ENCODE measurements around the gene TRAF6.
"Not testable (repeated sequence)": the region's sequence is repeated elsewhere in the genome, so short reads cannot be mapped to it uniquely, and the experiment has no call there.

The TRAF6 gene

GRCh38 chr11:36492724-36493304 is 17.3 kb downstream of the TRAF6 start:
- DNase-seq: peak; percentile 49

GRCh38 chr11:36490026-36490806 is 19.9 kb downstream of the TRAF6 start:
- DNase-seq: no peak

GRCh38 chr11:36488096-36488495 is 22.0 kb downstream of the TRAF6 start:
- no peak for DNase-seq

- no peak for DNase-seq
Observed at GRCh38 chr11:36487619-36488018, 22.5 kb downstream of the TRAF6 start.

- no peak for DNase-seq
Observed at GRCh38 chr11:36485298-36486002, 24.6 kb downstream of the TRAF6 start.

- not testable (repeated sequence) for DNase-seq
Observed at GRCh38 chr11:36483042-36483441, 27.0 kb downstream of the TRAF6 start.

- DNase-seq: no peak
Observed at GRCh38 chr11:36480833-36481232, 29.2 kb downstream of the TRAF6 start.

- DNase-seq: peak; percentile 68
Observed at GRCh38 chr11:36478700-36479329, 31.3 kb downstream of the TRAF6 start.

- DNase-seq: peak; percentile 42
Observed at GRCh38 chr11:36475192-36475591, 34.9 kb downstream of the TRAF6 start.

GRCh38 chr11:36471577-36471976 is 38.5 kb downstream of the TRAF6 start:
- no peak for DNase-seq

GRCh38 chr11:36469881-36470802 is 39.9 kb downstream of the TRAF6 start:
- peak; percentile 87 for DNase-seq

- DNase-seq: peak; percentile 53
Observed at GRCh38 chr11:36469063-36469462, 41.0 kb downstream of the TRAF6 start.

- DNase-seq: no peak
Observed at GRCh38 chr11:36467916-36468315, 42.2 kb downstream of the TRAF6 start.

GRCh38 chr11:36467012-36467411 is 43.1 kb downstream of the TRAF6 start:
- DNase-seq: no peak

- peak; percentile 69 for DNase-seq
Observed at GRCh38 chr11:36465449-36466163, 44.5 kb downstream of the TRAF6 start.

GRCh38 chr11:36464720-36465119 is 45.4 kb downstream of the TRAF6 start:
- no peak for DNase-seq

- DNase-seq: peak; percentile 76
Observed at GRCh38 chr11:36463781-36464180, 46.3 kb downstream of the TRAF6 start.

- no peak for DNase-seq
Observed at GRCh38 chr11:36462321-36462720, 47.8 kb downstream of the TRAF6 start.

GRCh38 chr11:36460220-36460619 is 49.9 kb downstream of the TRAF6 start:
- no peak for DNase-seq

GRCh38 chr11:36459046-36459445 is 51.0 kb downstream of the TRAF6 start:
- DNase-seq: no peak

- no peak for DNase-seq
Observed at GRCh38 chr11:36458129-36458915, 51.8 kb downstream of the TRAF6 start.

Measured in fibroblast of upper back skin (primary cell).